ENCODE results near the gene CTRB1.
A peak's percentile ranks its signal among the peaks of the same experiment; 100 is the strongest.
"Not testable (repeated sequence)": the region's sequence is repeated elsewhere in the genome, so short reads cannot be mapped to it uniquely, and the experiment has no call there.

CTRB1 gene

DNA sequence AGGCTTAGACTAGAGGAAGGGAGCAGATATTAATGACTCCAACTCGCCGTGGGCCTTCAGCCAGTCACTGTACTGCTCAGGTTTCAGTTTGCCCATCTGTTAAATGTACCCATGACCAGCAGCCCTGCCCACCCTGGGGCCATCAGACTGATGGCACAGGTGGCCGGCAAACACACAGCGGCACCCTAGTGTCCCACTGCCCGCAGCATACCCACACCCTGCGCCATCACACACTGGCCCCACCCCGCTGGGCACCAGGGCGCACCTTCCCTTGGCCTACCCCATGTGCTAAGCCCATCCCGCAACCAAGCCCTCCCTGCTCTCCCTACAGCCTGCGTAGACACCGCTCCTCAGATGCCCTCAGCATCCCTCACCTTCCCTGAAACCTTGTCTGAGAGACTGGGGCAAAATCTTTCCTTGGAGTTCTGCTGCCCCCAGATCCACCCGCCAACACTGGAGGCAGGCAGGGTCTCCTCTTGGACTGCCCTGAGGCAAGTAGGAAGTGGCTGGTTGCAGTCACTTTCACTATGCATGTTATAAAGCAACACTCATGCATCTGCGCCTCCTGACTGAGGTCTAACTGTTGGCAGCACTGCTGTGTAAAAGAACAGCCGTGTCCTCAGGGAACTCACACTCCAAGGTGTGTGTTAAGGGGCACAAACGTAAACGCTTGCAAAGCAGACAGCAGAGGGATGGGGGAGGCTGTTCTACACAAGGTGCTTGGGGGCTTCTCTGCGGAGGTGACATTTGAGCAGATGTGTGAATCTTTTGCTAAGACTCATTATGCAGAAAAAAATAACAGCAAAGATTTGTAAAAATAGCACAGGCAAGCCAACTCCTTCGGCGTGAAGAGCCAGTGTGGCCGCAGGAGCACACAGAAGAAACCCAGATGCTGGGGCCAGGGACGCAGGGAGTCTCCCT is 39.4 kb downstream of the CTRB1 start:
- DNase-seq = no peak

DNA sequence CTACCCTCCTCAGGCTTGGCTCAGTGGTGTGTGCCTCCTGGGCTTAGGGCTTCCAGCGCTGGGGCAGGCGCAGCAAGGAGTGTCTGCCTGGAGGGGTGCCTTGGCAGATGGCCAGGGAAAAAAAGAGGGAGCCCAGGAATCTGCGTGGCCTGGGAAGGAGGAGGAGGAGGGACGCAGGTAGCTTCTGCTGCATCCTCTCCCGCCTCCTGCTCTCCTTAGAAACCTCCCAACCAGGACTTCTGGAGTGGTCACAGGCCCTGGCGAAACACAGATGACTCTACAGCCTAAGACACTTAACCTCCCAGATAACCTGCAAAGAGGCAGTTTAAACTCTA is 40.0 kb downstream of the CTRB1 start:
- no peak for DNase-seq

DNA sequence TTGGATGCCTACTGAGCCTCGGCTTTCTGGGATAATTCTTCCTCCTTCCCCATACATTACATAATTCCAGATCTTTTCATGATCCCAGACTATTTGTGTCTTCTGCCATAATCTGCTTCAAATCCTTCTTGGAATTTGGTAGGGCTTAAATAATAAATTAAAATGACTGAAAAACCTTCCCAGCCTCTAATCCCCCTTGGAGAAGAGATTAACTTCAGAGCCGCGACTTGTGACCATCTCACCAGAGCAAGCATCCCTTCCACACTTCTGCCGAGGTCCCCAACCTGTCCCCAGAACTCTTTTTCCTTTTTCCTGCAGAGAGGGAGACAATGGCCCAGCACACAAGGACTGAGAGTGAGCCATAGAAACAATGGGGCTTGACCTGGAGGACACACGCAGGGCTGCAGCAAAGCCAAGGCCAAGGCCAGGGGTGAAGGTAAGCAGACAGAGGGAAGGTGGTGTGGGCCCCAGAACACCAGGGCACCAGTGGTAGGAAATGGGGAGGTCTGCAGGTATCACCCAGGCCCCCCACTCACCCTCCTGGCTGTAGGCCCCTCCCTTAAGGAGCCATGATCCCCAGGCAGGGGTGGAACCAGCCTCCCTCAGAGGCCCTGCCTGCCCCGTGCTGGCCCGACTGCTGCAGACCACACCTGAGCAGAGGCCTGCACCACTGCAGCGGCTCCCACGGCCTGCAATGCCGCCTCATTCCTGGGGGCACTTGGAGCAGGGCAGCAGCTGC is 42.2 kb downstream of the CTRB1 start:
- DNase-seq = no peak

DNA sequence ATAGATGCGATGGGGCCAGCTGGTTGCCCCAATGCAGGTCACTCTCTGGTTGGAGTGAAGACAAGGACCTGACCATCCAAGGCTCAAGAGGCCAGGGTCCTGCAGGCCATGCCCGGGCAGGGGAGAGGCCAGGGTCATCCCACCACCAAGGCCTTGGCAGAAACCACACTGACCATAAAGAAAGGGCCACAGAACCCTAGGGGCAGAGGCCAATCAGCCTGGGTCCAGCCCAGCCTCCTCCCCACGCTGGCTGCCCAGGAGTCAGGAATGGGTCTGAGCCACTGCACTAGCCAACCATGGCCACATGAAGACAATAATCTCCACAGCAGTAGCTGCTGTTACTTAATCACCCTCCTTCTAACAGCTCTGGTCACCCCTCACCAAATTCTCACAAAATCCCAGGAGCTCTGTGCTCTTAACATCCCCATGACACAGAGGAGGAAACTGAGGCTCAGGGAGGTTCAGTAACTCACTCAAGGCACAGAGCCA is 42.8 kb downstream of the CTRB1 start:
- no peak for DNase-seq

DNA sequence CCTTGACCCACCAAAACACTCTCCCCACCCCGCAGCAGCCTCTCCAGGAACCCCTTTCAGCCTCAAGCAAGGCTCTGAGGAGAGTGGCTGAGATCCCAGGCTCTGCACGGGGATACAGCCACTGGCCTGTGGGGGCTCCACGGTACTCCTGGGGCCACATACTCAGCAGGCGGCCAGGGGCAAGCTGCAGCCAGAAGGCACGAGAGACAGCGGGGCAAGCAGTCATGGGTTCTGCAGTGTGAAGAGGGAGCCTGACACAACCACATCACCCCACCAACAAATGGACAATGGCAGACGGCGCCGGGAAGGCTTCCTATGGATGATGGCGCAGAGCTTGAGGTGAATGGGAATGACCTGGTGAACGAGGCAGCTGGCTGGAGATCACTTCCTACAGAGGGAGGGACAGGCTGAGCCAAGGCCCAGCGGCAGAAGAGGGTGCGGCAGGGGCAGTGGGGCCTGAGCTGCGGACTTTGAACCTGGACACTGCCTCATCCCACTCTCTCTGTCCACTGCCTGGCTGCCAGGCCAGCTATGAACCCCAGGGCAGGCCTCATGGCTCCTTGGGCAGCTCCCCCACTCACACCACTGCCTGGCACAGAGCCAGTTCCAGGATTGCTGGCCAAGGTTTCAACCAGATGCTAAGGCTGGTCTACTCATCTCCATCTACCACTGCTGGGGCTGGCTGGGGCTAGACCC is 43.5 kb downstream of the CTRB1 start:
- no peak for DNase-seq

DNA sequence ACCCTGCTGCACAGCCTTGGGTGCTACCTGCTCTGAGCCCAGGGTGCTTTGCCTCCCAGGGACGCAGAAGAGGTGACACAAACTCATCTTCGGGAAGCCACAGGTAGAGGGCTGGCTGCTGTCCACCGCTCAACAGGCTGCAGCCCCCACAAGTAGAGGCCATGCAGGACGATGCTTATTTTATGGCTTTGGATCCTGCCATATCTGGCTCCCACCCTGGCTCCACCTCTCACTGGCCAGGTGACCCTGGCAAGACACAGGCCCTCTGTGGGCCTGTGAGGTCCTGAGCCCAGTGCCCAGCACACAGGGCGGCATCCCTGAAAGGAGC is 44.0 kb downstream of the CTRB1 start:
- DNase-seq = no peak

DNA sequence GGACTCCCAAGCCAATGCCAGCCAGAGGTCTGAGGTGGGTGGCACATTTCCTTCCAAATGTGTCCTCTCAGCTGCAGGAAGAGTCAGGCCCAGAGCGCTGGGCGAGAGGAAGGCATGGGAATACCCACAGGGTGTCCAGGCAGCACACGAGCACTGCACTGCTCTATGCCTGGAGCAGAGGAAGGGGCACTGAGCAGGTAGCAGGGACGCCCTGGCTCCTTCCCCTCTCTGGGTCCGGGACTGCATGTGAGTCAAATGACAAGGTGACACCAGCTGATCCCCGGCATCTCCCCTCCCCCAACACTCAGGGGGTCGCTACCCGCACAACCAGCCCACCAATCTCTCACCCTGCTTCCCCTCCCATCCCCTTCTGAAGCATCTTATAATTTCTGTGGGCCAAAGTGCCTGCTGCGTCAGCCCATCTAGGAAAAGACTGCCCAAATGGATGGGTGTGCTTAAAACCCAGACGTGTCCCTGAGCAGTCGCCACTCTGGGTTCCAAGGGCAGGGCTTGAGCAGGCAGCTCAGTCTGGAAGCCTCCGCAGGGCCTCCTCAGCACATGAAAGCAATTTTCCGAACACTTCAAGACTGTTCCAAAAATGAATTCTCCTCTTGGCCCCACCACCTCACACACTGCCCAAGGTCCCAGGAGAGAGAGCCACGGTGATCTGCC is 44.6 kb downstream of the CTRB1 start:
- DNase-seq = no peak

DNA sequence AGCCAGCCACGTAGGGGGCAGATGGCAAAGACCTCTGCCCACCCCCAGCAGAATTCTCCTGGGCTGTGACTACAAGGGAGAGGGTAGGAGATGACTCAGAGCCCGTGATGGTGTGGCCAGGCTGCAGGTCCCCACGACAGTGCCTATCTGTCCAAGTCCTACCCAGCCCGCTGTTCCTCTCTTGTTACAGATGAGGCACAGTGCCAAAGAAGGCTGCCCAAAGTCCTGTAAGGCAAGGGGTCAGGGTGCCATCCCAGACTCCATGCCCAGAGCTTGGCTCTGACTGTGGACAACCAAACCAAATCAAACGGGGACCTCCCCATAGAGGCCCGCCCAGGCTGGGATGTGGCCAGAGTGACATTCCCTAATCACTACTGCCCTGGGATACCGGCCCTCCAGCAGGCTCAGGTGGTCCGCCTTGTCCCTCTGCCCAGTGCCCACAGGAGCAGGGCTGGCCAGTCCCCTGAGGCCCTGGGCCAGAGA is 45.2 kb downstream of the CTRB1 start:
- DNase-seq = no peak

DNA sequence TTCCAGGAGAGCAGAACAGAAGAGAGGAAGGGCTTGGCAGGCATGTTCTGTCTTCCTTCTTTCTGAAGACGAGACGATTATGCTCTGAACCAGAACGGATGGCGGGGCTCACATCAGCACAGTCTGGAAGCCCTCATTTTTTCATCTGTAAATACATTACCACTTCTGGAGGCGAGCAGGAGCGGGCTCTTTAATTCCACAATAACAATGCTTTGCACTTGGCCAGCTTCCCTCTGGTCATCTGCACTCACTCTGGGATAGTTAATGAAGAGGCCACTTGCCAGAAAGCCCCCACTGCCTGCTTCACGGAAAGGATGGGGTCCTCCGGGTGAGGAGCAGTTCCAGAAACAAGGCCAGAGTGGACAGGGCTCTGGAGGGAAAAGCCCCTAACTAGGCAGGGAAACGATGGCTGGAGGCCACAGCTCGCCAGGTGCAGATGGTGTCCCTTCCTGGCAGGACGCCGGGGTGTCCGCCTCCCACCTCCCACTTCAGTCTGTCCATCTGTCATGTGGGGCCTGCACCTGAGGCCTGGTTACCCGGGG is 45.7 kb downstream of the CTRB1 start:
- DNase-seq = no peak

DNA sequence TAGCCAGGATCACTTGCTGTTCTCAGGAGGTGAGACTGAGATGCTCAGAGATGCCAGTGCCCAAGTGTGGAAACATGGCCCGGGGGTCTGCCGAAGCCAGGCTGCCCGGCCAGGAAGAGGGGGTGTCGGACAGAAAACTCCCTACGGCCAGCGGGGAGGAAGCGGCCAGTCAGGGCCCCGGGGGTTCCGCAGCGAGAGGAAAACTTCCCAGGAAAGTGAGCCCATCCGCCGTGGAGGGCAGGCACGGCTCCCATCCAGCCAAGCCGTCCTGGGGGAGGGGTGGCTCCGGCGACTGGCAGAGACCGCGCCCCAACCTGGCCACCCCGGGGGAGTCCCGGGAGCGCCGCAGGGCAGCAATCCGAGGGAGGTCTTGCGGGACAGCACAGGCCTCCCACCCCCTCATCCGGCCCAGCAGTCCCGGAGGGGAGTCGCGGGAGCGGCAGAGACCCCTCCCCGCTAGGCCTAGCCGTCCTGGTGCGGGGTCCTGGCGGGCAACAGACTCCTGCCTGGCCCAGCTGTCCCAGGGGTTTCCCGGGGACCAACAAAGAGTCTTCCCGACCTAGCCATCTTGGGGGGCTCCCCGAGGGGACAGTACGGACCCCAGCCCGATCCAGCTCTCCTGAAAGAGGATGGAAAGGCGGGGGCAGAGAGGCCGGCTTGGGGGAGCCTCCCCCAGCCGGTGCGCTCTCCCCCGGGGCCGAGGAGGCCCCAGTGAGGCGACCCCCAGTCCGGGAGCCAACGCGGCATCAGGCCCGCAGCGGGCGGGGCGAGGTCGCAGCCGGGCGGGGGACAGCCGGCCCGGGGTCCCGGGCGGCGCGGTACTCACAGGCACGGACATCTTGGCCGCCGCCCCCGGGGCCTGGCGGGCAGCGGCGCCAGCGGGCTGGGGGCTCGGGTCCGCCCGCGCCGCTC is 46.5 kb downstream of the CTRB1 start:
- DNase-seq = no peak

DNA sequence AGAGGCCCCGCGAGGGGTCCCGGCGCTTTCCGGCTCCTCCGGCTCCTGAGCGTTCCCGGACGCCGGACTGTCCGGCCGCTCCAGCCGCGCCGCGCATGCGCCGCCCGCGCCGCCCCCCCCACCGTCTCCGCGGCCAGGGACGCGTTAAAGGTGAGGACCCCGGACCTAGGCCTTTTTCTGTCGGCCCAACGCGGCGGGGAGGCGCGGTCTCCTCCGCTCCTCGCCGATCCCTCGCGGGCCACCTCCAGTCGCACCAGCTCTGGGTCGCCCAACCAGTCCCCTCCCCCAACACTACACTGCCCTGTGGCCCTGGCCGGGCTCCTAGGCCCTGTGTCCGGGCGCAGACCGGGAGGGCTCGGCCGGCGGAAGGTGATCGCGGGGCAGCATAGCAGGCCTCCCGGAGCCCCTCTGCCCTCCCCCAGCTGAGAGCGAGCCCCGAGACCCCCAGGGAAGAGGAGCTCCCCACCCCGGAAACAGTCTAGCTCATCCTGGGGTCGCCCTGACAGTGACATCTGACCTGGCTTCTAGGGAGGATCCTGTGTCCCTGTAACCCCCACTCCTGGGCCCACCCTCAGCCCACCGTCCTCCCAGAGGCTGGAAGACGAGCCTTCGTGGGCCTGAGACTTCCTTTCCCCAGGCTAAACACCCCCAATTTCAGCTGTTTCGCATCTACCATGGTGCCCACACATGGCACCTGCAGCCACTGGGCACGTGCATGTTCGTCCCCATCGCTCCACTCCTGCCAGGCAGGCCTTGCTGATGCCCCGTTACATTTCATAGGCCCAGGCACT is 47.3 kb downstream of the CTRB1 start:
- DNase-seq = no peak

DNA sequence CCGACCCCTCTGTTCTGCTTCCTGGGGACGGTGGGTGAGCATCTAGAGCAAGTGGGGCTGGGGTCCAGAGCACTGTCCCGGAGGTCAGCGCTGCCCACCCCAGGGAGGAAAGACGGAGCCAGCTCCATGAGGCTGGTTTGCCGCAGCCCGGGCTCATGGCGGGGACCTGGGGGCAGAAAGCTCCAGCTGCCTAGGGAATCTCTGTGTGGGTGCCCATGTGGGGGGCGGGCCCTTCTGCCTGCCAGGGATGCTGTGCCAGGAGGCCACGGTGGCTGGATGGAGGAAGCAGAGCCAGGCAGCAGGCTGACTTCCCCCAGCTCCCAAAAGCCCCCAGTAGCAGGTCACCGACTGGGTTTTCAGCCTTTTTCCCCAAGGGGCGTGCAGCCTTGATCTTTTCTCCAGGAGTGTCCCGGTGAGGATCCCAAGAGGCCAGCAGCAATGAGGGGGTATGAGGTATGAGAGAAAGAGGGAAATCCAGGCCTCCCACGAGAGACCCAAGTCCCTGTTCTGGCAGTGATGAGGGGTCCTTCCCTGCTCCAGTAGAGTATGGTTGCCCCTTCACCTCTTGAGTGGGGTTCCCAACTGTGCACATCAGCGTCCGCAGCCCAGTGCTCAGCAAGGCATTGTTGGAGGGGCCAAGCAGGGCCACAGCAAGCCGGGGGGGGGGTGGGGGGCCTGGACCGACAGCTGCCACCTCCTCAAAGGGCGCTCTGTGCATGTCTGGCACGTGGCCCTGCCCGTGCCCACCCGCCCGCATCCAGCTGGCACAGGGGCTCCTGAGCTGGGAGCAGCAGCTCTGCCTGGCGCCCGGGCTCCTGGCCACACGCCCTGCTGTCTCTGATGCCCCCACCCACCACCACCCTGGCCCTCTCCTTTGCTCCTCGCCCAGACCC is 48.2 kb downstream of the CTRB1 start:
- DNase-seq = no peak

DNA sequence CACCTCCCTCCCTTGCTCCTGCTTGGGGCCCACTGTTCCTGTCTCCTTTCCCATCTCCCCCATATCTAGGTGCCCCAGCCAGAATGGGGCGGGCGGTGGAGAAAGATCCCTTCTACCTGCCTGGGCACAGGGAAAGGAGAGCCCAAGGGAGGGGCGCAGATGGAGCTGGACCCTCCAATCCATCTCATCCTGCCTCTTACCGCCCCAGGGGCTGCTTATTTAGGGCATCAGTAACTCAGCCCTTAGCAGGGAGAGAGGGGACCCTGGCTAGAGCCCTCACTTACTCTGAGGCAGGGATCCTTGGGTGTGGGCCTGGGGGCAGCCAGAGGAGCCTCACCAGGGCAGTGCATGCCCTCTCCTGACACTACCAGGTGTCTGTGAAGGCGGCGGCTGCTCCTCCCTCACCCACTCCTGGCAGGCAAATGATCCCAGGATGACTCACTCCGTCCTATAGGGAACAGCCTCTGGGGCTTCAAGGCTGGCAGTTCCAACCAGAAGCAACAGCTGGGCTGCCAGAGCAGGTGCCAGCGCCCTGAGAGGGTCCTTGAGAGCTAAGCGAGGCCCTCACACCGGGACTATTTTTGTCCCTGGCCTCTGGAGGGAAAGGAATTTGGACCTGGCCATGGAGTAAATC is 49.0 kb downstream of the CTRB1 start:
- DNase-seq = peak; percentile 22

DNA sequence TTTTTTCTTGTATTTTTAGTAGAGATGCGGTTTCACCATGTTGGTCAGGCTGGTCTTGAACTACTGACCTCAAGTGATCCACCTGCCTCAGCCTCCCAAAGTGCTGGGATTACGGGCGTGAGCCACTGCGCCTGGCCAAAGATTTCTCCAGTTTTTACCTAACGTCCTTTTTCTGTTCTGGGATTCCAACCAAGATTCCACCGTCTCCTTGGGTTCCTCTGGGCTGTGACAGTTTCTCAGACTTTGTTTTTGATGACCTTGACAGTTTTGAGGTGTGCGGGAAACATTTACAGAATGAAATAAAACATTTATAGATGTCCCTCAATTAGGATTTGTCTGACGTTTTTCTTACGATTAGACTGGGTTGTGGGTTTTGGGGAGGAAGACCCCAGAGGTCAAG is 50.6 kb downstream of the CTRB1 start:
- not testable (repeated sequence) for DNase-seq

DNA sequence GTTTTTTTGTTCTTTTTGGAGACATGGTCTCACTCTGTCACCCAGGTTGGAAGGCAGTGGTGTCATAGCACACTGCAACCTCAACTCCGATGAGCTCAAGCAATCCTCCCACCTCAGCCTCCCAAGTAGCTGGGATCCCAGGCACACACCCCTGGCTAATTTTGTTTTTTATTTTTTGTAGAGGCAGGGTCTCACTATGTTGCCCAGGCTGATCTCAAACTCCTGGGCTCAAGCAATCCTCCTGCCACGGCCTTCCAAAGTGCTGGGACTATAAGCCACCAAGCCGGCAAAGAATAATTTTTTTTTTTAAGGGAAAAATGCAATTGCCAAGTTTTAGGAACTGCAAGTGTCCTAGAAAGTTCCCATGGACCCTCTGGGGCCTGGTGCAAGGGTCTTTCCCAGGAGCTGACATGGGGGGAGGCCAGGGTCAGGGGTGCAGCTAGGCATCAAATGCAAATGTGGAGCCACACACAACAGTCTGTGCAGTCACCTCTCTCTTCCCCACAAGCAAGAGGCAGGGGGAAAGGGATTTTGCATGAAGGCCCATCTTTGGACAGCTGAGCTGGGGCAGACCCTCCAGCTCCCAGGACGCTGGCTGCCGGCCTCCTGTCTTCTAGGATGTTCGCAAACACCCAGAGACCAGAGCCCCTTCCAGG is 52.8 kb downstream of the CTRB1 start:
- DNase-seq = no peak

DNA sequence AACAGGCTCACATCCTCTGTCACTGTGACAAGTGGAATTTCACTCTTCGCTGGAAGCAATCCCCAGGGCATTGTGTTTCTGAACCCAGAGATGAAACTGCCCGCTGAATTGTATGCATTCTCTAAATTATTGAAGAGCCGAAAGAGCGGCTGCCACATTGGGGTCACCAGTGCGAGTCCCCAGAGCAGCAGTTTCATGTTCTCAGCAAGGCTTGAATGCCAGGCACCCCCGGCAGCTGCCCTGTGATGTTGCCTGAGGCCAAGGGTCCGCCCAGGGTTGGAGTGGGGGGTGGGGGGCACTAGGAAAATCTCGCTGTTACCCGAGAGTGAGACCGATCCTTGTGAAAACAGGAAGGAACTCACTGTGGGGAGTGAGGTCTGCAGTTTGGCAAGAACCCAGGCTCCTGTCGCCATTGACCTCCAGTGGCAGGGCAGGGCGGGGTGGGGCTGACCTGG is 53.3 kb downstream of the CTRB1 start:
- no peak for DNase-seq

DNA sequence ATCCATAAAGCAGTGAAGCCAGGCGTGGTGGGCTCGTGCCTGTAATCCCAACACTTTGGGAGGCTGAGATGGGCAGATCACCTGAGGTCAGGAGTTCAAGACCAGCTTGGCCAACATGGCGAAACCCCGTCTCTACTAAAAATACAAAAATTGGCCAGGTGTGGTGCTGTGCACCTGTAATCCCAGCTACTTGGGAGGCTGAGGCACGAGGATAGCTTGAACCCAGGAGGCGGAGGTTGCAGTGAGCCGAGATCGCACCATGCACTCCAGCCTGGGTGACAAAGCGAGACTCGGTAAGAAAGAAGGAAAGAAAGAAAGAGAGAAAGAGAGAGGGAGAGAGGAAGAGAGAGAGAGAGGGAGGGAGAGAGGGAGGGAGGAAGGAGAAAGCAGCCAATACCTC is 53.8 kb downstream of the CTRB1 start:
- DNase-seq = not testable (repeated sequence)

Data from COR-L47 (cell line).